HG03045 (cell line): Measurements from ENCODE around the gene DHRS3.
"Not testable (repeated sequence)": the region's sequence is repeated elsewhere in the genome, so short reads cannot be mapped to it uniquely, and the experiment has no call there.

Source experiments
- ATAC-seq: cut with Tn5 transposase; IDR thresholded peaks from one replicate; pipeline ENCODE4 v1.9.1; 2021; ENCODE audit warnings: mild to moderate bottlenecking, moderate library complexity; ENCODE audit not compliant: unreplicated experiment

Gene DHRS3

DNA sequence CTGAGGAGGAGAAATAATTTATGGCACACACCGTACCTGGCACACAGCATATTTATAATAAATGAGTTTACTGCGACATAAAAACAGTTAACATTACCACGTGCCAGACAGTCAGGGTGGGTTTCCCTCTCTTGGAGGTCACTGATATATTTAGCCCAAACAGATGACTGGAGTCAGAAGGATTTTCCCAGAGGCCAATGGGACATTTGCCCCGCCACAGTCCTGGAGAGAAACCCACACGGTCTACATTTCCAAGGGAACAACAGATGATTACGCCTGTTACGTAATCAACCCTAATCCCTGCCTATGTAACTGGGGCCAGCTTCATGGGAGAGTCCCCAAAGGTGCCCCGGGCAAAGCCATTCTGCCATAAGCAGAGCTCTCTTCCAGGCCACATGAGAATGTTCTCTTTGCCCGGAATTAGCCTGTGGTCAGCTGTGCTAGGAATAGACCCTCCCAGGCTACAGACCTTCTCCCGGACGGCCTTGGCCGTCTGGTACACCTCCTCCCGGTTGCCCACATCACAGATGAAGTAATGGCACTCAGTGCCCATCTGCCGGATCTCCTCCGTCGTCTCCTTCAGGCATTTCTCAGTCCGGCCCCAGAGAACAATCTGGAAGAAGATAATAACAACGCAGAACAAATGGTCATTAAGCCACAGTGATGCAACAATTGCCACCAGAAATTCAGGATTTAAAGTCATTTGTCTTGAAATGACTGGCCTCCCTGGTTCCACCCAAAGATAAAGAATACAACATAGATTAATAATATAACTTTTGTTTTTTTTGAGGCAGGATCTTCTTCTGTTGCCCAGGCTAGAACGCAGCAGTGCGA is 37.7 kb downstream of the DHRS3 start:
- no peak for ATAC-seq

DNA sequence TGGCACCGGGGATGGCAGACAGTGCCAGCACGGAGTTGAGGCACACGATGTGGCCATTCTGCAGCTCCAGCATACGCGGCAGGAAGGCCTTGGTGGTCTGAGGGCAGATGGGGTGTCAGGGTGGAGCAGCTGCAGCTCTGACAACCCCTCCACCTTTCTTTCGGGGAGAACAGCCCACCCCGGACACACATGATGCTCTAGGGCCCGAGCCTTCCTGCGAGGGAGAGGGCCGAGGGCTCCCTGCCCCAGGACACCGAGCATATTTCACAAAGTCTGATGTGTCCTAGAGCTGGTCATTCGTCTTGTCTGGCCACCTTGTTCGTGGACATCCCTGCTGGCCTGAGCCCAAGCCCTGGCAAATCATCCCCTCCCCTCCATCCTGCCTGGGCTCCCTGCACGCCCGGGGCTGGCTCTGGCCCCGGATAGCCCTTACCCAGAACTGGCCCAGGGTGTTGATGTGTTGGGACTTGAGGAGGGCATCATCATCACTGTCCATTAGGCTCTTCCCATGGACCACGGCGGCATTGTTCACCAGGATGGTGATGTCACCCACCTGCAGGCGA is 39.1 kb downstream of the DHRS3 start:
- no peak for ATAC-seq

- ATAC-seq: no peak
Measured at GRCh38 chr1:12577020-12577419, 41.0 kb downstream of the DHRS3 start.

DNA sequence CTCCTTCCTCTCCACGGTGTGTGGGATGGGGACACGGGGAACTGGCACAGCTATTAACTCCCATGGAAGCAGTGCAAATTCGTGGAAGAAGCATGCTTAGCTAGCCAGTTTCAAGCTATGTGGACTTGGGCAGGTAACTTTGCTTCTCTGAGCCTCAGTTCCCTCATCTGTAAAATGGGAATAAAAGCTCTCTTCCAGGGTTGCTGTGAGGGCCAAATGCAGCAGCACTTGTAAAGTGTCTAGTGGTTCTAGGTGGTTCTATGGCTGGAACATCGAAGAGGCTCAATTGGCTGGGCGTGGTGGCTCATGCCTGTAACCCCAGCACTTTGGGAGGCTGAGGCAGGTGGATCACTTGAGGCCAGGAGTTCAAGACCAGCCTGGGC is 43.3 kb downstream of the DHRS3 start:
- ATAC-seq: no peak

DNA sequence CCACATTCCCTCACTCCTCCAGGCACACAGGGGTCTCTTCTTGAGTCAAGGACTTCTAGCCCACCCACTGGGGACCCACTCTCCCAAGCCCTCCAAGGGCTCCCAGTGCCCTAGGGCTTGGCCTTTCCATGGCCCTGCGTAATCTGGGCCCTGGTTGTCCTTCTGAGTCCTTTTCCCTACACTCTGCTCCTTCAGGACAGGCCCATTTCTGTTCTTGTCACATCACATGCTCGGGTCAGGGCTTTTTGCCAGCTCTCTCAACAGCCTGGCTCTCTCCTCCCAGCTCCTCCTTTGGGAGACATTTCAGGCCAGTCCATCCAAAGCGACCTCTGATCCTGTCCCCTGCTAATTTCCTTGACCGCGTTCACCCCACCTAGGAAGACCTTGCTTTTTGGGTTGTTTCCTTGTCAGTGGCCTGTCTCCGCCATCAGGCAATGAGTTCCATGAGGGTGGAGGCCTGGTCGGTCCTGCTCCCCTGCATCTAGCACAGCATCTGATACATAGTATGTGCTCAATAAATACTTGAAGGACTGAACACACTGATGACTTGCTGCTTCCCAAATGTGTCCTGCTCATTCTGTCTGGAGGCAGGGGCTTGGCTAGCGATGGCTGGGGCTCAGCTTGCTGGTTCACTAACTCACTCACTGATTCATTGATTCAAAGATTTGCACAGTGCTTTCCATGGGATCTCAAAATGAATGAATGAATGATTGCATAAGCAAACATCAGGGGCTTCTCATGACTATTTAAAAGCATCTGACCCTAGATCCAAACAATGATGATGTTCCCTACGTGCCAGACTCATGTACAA is 44.8 kb downstream of the DHRS3 start:
- ATAC-seq: no peak

- ATAC-seq: no peak
Measured at GRCh38 chr1:12572522-12572921, 45.5 kb downstream of the DHRS3 start.

DNA sequence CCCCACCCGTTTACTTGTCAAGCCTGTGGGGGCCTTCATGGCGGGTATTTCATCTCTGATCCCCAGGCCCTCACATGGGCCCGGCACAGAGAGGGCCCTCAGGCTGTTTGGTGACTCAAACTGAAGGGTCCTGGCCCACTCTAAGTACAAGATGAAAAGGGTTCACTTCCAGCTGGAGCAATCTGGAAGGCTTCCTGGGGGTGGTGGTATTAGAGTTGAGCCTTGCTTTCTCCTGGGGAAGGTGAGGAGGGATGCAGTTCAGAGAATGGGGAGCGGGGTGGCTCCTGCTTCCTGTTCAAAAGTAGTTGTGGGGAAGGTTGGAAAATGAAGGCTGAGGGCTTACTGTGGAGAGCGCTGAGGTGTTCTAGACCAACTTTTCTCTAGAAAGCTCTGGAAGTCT is 47.7 kb downstream of the DHRS3 start:
- no peak for ATAC-seq

DNA sequence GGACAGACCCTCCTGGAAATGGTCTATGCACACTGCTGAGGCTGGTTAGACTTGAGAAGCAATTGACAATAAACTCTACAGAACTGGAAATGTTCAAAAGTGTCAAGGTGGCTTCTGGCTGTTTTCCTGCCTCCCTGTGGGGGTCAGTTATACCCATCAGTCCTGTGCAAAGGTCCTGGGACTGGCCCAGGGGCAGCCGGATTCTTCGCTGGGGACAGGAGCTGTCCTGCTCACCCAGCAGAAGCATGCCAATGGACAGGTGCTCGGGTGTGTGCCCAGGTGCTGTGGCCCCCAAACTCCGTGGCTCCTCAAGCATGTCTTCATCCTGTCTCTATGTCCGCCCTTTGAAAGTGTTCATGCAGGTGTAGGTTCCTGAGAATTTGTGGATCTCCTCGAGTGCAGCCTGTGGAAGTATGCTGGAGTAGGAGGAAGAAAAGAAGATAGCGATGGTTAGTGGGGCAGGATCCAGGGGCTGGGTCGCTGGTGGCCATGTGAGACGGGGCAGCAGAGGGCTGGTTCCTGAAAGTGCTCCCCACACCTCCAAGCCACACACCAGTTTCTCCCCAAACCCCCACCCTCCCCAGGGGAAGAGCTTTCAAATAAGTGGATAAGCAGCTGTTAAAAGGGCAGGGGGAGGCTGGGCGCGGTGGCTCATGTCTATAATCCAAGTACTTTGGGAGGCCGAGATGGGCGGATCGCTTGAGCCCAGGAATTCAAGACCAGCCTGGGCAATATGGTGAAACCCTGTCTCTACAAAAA is 49.8 kb downstream of the DHRS3 start:
- ATAC-seq: no peak

GRCh38 chr1:12567288-12567819 is 50.7 kb downstream of the DHRS3 start:
- no peak for ATAC-seq

DNA sequence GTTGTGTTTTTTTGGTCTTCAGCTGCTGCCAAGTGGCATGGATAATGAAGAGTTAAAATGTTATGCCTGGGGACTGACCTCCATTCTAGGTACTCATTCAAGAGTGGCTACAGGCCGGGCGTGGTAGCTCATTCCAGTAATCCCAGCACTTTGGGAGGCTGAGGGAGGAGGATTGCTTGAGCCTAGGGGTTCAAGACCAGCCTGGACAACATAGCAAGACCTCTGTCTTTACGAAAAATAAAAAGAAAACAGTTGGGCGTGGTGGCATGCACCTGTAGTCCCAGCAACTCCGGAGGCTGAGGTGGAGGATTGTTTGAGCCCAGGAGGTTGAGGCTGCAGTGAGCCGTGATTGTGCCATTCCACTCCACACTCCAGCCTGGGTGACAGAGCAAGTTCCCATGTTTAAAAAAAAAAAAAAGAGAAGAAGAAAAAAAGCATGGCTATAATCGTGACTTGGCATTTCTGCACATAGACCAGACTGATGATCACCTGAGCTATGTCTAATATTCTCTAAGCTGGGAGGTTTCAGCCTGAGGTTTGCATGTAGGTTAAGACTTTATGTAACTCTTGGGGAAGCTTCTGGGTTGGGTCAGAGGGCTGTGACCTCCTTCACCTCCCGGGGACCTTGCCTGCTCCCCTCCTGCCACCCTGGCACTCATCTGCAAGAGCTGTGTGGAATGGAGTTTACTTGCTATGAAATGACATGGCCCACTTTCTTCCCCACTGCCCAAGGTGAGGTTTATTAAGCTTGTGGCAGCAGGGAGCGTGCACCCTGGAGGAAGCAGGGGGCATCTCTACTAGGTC is 51.3 kb downstream of the DHRS3 start:
- no peak for ATAC-seq

- no peak for ATAC-seq
Measured at GRCh38 chr1:12565966-12566352, 52.1 kb downstream of the DHRS3 start.

GRCh38 chr1:12565094-12565965 is 52.7 kb downstream of the DHRS3 start:
- ATAC-seq: no peak

DNA sequence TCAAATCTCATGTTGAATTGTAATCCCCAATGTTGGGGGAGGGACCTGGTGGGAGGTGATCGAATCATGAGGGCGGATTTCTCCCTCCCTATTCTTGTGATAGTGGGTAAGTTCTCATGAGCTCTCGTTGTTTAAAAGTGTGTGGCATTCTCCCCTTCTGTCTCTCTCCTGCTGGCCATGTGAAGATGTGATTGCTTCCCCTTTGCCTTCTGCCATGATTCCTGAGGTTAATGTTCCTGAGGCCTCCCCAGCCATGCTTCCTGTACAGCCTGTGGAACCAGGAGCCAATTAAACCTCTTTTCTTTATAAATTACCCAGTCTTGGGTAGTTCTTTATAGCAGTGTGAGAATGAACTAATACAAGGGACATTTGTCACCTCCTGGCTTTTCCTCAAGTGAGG is 53.8 kb downstream of the DHRS3 start:
- not testable (repeated sequence) for ATAC-seq

GRCh38 chr1:12562955-12563576 is 54.9 kb downstream of the DHRS3 start:
- no peak for ATAC-seq

DNA sequence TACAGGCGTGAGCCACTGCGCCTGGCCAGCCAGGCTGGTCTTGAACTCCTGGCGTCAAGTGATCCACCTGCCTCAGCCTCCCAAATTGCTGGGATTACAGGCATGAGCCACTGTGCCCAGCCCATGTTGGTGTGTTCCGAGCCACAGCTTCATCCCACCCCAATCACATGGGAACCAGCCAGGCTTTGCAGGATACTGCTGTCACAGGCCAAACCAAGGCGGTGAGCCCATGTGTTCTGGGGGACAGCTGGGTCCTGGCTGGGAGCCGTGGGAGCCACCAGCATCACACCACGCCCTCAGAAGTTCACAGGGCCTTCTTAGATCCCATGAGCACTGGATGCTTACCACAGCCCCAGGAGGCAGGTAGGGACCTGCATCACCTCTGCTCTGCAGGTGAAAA is 56.9 kb downstream of the DHRS3 start:
- ATAC-seq: no peak

- ATAC-seq: no peak
Measured at GRCh38 chr1:12556957-12557935, 60.8 kb downstream of the DHRS3 start.

- ATAC-seq: no peak
Measured at GRCh38 chr1:12556368-12556930, 61.6 kb downstream of the DHRS3 start.
